ENCODE measurements around the gene CRKL.

- TF ChIP-seq POLR2AphosphoS5 (IDR thresholded peaks at IDR 0.05; ENCODE audit: low read depth) (no peak), GABPA (IDR thresholded peaks at IDR 0.05; ENCODE audit: low read depth) (no peak), CTCF (IDR thresholded peaks at IDR 0.05; ENCODE audit: insufficient read depth, low read length) (no peak), SPI1 (IDR thresholded peaks at IDR 0.05; ENCODE audit: borderline replicate concordance, low read depth) (no peak), REST (IDR thresholded peaks at IDR 0.05; ENCODE audit: insufficient replicate concordance, low read depth) (no peak)
Measured at GRCh38 chr22:20992056-20992442, 74.8 kb downstream of the CRKL start.
